Stimulated activated CD4-positive, alpha-beta T cell treated with anti-CD3 and anti-CD28 coated beads, Interleukin-2, amount 100 ng/mL, for 4 hours (primary cell): Measurements from ENCODE around the gene ARHGDIG.
A peak's percentile ranks its signal among the peaks of the same experiment; 100 is the strongest.

Source experiments
- DNase-seq: peaks from one replicate; pipeline ENCODE4 v3.0.0-alpha.2; 2020; ENCODE audit warnings: low read depth

ARHGDIG gene

DNA sequence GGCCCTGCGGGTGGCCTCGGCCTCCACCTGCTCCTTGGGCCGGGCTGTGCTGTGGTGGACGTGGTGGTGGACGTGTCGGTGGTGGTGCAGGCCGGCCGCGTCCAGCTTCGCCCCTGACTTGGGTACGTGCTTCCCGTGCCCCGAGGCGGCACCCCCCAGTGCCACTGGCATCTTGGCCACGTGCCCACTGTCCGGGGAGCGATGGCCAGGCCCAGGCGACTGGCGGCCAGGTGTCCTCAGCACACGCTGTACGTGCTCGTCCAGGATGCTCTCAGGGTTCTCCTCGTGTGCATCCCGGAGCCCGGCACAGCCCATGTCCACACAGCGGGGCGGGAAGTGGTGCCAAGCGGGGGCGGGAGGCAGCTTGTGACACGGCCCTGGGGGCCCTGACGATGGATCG, 17.4 kb downstream of the ARHGDIG start:
- no peak for DNase-seq

DNA sequence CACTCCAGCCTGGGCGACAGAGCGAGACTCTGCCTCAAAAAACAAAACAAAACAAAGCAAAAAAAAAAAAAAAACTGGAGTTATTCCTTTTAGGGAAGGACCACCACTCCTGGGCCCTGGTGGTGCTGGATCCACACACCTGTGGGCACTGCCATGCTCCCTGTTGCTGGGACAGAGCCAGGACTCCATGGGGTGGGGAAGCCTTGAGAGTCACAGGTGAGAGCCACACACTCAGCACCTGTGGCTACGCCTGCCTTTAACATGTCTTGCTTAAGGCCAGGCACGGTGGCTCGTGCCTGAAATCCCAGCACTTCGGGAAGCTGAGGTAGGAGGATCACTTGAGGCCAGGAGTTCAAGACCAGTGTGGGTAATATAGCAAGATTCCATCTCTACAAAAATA, 20.8 kb downstream of the ARHGDIG start:
- no peak for DNase-seq

DNA sequence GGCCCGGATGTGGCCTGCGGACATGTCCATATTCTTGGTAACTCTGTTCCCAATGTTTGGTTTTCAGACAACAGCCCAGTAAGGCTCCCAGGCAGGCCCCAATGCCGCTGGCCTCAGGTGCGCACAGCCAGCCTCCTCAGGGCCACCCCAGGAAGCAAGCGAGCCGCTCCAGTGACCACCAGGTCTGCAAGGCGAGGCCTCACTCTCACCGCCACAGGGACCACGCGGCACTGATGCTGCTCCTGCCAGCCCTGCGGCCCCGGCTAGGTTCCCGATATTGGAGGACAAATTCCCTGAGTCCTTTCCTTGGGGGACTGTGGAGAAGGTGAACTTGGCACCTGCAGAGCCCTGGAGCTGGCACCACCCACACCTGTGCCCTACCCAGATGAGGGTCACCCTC, 21.6 kb downstream of the ARHGDIG start:
- DNase-seq: no peak

DNA sequence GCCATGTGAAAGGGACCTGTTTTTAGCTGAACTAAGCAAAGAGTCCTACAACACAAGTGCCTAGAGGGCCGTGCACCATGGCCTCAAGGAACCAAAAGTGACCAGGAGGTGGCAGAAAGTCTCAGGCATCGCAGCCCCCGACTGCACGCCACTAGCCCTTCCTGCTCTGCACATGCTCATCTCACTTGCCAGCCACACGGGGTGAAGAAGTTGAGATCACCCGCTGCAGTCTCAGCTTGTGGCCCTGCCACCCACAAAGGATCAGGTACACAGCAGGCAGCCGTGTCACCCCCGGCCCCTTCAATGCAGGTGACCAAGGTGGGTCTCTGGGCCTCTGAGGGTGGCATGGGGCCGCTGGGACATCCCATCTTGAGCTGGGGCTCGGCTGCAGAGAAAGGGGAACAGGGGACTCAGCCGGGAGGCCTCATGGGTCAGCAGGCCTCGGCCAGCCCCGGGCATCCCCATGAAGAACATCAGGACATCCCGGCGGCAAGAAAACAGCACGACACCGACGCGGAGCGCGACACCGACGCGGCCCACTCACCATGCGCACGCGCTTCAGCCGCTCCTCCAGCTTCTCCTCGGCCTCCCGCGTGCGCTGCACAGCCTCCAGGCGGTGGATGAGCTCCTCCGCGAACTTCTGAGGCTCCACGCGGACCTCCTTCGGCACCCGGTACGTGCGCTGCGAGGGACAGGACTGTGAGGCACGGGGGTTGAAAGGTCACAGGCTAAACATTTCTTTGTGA, 23.5 kb downstream of the ARHGDIG start:
- DNase-seq: no peak

DNA sequence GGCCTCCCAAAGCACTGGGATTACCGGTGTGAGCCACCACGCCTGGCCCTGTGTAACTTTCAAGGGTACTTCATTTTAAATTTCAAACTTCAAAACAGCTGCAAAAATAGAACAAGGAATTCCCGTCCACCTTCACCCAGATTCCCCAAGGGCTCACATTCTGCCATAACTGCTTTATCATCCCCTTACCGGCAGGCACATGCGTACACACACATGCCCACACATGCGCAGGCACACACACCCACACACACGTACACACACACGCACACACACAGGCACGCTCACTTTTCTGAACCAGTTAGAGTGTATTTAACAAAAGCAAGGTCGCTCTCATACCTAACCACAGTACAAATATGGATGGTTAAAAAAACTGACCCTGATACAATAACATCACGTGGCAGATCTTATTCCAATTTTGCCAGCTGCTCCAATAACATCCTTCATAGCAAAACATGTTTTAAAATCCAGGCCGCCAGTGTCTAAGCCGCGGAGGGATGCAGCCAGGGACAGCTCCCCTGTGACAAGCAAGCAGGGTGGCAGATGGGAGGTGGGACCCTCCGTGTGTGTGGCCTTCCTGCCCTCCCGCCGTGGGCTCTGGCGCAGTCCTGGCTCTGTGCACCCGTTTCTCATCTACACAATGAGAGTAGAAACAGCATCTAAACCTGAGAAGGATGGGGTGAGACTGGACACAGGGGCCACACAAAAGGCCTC, 25.7 kb downstream of the ARHGDIG start:
- DNase-seq: no peak

DNA sequence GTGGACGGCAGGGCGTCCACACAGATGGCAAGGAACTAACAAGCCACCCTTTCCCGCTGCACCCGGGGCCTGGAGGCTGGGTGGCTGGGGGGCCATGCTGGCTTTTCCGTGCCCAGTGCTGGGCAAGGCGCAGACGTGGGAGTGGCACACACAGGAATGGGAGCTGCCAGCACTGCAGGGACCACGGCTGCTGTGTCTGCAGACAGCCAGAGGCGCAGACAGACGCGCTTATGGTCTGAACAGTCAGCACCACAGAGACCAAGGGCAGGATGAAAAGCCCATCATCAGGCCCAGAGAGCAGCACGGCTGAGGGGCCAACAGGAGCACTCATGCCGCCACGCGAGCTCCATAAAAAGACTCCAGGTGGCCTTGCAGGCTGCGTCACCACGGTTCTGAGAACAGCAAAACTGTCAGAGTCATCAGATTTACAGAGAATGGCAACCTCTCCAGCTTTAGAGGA, 26.6 kb downstream of the ARHGDIG start:
- no peak for DNase-seq

DNA sequence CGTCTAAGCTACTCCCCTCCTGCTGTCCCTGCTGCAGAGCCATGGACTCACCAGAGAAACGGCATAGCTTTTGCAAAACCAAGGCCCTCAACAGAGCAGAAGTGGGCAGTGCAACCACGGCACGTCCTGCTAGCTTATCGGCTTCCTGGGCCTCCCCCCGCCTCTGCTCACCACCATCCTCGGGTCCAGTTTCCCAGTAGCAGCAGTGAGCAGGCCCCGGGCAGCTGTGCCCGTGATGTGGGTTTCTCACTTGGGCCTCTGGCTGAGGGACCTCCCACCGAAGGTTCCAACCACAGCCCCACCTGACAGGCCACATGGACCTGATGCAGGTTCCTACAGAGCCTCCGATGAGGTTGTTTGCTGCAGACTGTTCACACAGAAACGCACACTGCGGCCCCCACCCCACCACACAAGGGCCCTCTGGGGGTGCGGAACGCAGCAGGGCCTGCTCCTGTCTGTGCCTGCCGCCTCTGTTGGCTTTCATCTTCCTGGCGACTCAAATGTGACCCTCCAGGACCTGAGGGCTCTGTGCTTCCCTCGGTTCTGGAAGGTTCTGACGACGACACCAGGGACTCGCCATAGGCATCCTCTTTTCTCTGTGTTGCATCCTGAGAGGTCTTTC, 27.4 kb downstream of the ARHGDIG start:
- no peak for DNase-seq

DNA sequence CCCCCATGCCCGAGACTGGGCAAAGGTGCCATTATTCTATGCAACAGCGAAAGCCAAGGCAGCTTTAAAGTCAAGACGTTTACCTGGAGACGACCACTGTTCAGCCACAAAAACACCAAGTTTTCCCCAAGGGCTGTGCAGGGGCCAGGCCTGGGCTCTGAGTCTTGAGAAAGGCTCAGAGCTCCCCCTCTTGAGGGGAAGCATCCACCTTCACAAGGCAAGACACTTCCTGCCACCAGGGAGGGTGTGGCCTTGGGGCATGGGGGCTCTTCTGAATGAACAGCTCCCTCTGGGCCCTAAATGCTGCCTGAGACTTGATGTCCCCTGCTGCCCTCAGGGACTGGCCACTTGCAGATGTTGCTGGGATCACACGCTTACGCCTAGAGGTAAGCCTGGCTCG, 29.1 kb downstream of the ARHGDIG start:
- DNase-seq: no peak

DNA sequence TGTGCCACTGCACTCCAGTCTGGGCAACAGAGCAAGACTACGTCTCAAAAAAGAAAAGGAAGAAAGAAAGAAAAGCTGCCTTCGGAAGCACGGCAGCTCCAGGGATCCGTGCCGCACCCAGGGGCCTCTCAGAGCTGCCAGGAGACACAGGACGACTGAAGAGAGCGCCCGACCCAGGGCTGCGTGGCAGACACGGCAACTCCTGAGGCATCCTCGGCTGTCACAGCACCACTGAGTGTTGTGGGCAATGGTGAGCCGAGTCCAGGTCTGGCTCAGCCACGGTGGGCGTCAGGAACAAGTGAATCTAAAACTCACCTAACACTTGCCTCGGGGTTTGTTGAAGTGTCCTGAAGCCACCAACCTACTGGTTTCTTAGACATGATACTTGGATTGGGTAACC, 31.3 kb downstream of the ARHGDIG start:
- no peak for DNase-seq

DNA sequence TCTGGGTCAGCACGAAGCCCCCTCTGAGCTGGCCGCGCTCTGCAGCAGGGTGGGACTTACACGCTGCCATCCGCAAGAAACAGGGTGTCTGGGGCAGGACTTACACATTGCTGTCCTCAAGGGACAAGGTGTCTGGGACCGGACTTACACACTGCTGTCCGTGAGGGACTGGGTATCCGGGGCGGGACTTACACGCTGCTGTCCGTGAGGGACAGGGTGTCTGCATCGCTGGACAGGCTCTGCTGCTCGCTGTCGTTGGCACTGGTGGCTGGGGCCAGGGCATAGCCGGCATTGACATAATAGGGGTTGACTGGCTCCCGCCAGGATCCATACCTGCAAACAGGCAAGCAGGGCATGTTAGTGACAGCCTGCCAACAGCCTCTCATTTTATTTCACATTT, 34.0 kb downstream of the ARHGDIG start:
- DNase-seq: no peak

DNA sequence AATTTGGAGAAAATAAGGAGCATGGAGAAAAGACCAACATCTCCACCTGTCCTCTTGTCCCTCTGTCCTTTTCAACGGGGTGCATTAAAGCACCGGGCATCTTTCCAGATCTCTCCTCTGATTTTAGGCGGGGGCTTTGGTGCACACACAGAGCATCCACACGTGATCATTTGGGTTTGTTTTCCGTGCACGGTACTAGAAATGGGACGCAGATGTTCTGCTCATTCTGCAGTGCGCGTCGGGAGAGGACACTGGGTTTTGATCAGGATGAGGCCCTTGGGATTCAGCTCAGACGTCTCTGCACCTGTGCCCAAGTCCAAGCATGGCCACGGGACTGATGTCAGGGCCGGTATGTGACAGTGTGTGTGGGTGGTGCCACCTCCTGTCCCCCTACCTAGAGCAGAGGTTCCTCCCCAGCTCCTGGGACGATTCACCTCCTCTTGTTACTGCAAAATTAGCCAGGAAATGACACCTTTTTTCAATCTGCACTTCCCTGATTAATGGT, 34.5 kb downstream of the ARHGDIG start:
- no peak for DNase-seq

DNA sequence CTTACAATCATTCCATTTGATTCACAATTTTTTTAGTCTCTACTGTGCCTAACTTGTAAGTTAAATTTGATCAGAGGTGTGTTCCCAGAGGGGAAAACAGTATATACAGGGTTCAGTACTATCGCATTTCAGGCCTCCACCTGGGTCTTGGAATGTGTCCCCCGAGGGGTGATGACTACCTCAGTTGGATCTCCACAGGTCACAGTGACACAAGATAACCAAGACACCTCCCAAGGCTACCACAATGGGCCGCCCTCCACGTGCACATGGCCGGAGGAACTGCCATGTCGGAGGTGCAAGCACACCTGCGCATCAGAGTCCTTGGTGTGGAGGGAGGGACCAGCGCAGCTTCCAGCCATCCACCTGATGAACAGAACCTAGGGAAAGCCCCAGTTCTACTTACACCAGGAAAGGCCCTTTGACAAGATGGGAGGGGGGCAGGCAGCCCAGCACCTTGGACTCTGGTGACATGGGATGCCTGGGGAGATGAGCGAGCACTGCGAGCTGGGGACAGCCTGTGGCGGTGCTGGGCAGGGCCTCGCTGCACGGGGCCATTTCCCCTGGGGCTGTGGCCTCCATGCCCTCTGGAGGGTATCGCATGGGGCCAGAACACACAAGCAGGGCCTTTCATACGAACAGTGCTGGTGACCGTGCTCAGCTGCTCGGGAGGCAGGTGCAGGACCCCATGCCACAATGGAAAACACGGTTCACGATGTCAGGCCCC, 36.5 kb downstream of the ARHGDIG start:
- DNase-seq: no peak

DNA sequence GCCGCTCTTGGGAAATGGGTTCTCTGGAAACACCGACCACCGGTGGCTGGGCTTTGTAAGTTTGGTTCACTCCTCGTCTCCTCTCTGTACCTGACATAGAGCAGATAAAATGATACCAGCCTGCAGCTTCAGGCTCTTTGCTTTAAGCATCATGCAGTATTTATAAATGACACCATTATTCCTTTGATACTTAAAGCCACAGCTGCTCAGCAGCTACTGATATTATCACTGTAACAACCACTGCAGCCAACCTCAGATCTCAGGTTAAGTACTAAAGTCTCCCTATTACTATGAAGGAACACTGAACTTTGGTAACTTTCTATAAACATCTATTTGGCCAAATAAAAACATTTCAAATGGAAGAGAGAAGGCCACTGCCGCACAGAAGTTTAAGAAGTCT, 37.2 kb downstream of the ARHGDIG start:
- DNase-seq: no peak

DNA sequence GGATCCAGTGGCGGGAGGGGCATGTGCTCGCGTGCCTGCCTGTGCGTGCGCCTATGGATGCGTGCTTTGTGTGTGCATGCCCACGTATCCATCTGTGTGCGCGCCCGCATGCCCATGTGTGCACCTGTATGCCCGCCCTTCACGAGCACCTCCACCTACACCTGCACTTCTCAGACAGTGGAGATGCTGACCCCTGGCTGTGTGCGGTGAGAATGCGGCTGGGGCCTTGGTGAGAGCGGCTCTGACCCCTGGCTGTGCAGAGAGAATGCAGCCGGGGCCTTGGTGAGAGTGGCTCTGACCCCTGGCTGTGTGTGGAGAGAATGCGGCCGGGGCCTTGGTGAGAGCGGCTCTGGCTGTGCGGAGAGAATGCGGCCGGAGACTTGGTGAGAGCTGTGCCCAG, 38.2 kb downstream of the ARHGDIG start:
- no peak for DNase-seq

DNA sequence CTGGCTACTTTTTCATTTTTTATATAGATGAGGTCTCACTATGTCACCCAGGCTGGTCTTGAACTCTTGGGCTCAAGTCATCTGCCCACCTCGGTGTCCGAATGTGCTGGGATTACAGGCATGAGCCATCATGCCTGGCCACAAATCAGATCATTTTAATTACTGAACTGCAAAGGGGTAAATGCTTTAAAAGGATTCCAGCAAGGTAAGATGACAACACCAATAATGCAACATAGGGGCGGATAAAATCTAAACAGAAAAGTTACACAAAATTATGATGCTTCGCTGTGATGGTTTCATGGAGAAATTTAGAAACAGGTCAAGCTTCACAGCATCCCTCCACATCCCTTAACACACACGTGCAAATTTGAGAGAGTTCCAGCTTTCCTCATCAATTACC, 39.8 kb downstream of the ARHGDIG start:
- DNase-seq: no peak

DNA sequence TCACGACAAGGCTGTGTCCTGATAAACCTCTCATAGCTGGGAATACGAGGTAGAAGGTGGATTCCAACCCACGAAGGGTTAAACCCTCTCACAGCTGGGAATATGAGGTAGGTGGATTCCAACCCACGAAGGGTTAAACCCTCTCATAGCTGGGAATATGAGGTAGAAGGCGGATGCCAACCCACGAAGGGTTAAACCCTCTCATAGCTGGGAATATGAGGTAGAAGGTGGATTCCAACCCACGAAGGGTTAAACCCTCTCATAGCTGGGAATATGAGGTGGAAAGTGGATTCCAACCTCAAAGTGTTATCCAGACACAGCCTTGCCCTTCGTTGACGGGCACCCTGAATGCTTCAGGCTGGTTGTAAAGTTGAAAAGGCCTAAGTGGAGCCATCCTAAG, 41.1 kb downstream of the ARHGDIG start:
- no peak for DNase-seq

DNA sequence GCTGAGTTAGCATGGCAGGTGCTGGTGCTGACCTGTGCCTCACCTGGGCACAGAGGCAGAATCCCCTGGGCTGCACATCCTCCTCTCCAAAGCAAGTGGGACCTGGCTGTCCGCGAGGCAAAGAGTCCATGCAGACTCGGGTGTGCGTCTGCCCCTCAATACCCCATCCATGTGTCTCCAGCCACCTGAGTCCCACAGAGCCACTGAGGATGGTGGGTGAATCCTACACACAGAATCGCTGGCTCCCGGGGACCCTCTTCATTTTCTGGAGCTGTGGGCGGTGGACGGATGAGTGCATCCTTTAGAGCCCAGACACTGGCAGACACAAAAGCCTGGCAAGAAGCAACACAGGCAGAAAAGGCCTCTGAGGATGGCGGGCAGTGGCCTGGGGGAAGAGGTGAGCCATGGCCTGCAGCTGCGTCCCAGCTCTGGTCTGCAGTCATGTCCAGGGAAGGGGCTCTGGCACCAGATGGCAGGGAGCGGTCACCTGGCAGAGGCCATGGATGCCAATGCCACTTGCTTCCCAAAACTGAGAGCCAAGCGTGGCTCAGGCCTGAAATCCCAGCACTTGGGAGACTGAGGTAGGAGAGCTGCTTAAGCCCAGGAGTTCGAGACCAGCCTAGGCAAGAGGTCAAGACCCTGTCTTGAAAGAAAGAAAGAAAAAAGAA, 42.2 kb downstream of the ARHGDIG start:
- no peak for DNase-seq

DNA sequence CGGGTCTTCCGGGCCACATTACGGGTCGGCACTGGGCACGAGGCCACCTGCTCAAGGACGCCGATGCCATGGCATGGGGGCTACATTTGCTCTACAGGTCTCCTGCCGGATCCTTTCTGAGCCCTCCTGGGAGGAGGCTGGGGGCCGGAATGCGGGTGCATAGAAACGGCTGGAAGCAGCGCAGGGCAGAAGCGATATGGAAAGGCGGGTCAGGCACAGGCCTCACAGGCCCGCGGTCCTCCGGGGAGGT, 43.7 kb downstream of the ARHGDIG start:
- no peak for DNase-seq

DNA sequence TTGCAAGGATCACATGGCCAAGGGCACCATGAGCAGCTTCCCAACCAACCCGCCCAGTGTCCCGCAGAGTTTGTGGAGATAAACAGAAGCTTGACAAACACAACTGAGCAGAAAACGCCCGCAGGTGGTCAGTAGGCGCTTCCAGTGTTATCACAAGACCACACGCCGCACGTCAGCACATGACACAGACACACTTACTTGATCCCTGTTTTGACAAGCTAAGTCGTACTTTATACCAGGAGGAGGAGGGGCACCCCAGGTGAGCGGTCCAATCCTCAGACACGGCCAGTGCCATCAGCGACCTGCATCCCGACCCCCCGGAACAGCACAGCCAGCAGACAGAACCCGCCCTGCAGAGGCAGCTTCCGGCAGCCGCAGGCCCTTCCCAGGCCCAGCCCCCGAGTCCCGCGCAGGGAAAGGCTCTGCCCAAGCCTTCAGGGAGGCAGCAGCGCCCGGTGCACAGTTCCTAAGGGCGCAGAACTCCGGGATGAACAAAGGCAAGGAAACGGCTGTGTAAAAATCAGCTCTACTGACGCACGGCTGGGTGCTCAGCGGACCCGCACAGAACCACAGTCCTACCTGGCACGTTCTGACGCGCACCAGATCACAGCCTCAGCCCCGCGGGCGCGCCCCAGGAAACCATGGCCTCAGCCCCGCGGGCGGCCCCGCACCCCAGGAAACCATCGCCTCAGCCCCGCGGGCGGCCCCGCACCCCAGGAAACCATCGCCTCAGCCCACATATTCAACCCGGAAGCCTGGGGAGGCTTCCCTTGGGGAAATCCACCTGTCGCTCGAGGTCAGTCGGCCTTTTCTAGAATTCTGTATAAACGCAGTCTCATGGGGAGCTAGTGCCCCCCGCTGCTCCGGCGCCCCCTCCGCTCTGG, 44.3 kb downstream of the ARHGDIG start:
- peak; percentile 15 for DNase-seq

DNA sequence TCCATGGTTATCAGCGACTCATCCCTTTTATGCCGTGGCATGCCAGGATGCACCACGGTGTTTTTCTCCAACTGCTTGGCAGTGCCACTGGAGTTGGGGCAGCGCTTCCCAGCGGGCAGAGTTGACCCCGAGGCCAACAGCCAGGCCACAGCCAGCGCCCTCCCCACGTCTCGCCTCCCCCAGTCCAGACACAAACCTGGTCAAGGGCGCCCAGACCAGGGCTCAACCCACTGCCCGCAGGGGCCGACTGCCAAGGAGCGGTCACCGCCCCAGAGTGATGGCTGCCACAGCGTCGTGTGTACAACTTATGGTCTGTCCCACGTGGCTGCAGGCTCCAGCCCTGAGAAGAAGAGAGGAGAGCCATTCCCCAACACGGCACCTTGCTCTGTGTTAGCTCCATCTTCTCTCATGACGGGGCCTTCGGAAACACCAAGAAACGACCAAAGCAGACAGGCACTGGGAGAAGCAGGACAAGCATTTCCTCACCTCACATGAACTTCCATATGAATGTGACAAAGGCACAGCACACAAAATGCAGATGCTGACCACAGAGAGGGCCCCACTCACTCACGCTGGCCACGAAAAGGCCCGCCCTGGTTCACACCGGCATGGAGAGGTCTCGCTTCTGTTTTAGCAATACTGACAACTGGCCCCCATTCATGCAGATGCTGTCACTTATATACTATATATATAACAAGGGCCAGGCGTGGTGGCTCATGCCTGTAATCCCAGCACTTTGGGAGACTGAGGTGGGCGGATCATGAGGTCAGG, 45.2 kb downstream of the ARHGDIG start:
- DNase-seq: no peak
